OCI-LY7 (cell line): Measurements from ENCODE around the gene SOBP. TPM values are rescaled to one million over a fixed set of nuclear protein-coding genes. Genes with fewer than 3 reads are reported as not detected.

ENCODE experiments used
- BruUV-seq: library from RNA; stranded (reverse); fragments of 400-500 nt; replicated peaks from 2 replicates; lab custom pipeline; 2021; lab: Mats Ljungman, UMichigan
- CTCF ChIA-PET: fragments of 300-600 bp; sonication (Branson Sonifier 250); formaldehyde crosslinking; loops from one replicate; lab custom pipeline; 2022; ENCODE audit warnings: antibody characterized with exemption; ENCODE audit not compliant: unreplicated experiment; lab: Charles Lee
- POLR2A ChIA-PET: fragments of 300-600 bp; sonication (Branson Sonifier 250); formaldehyde crosslinking; loops from one replicate; lab custom pipeline; 2022; ENCODE audit warnings: antibody characterized with exemption; lab: Charles Lee
- DNase-seq: peaks from one replicate; pipeline ENCODE4 v3.0.0-alpha.2; 2015; ENCODE audit warnings: low spot score
- H2AFZ ChIP-seq: fragments of 200-600 bp; sonication (generic), shearing (Covaris generic); 2 replicates; pipeline ENCODE4 v1.6.1; 2014; ENCODE audit warnings: mild to moderate bottlenecking, antibody characterized with exemption, low read length, moderate library complexity
- H3K27ac ChIP-seq: fragments of 200-600 bp; sonication (generic); 2 replicates; pipeline ENCODE4 v1.5.1; 2014; ENCODE audit warnings: mixed run types, low read depth, mild to moderate bottlenecking, moderate library complexity, low read length, inconsistent platforms; ENCODE audit not compliant: poor library complexity, severe bottlenecking
- H3K36me3 ChIP-seq: fragments of 200-600 bp; sonication (generic); 2 replicates; pipeline ENCODE4 v1.6.1; 2014; ENCODE audit warnings: mild to moderate bottlenecking, antibody characterized with exemption, low read length, moderate library complexity, mixed read lengths; ENCODE audit not compliant: insufficient read depth
- H3K4me1 ChIP-seq: fragments of 200-600 bp; sonication (generic); 2 replicates; pipeline ENCODE4 v1.5.1; 2014; ENCODE audit warnings: mild to moderate bottlenecking, low read length; ENCODE audit not compliant: insufficient read depth, poor library complexity, severe bottlenecking
- H3K4me2 ChIP-seq: fragments of 200-600 bp; sonication (generic); 2 replicates; pipeline ENCODE4 v1.6.1; 2014; ENCODE audit warnings: mild to moderate bottlenecking, low read length
- H3K4me3 ChIP-seq: fragments of 200-600 bp; sonication (generic); 2 replicates; pipeline ENCODE4 v1.5.1; 2014; ENCODE audit warnings: mild to moderate bottlenecking, low read depth, low read length; ENCODE audit not compliant: poor library complexity, severe bottlenecking
- H3K79me2 ChIP-seq: fragments of 200-600 bp; sonication (generic); 2 replicates; pipeline ENCODE4 v1.6.1; 2016; ENCODE audit warnings: low read depth, mild to moderate bottlenecking, low read length, moderate library complexity, mixed read lengths; ENCODE audit not compliant: insufficient read depth
- H3K9me2 ChIP-seq: fragments of 200-600 bp; sonication (generic); 2 replicates; pipeline ENCODE4 v1.6.1; 2016; ENCODE audit warnings: mild to moderate bottlenecking, low read length, mixed read lengths; ENCODE audit not compliant: insufficient read depth
- H3K9me3 ChIP-seq: fragments of 200-600 bp; sonication (generic); 2 replicates; pipeline ENCODE4 v1.6.1; 2014; ENCODE audit warnings: mild to moderate bottlenecking, mixed run types, low read length, mixed read lengths
- H4K20me1 ChIP-seq: fragments of 200-600 bp; sonication (generic); 2 replicates; pipeline ENCODE4 v1.6.1; 2014; ENCODE audit warnings: mild to moderate bottlenecking, antibody characterized with exemption, low read length, moderate library complexity, mixed read lengths; ENCODE audit not compliant: insufficient read depth
- CTCF ChIP-seq: fragments of 200-600 bp; sonication (generic); conservative IDR thresholded peaks from 2 replicates; pipeline ENCODE4 v1.5.1; 2014; ENCODE audit warnings: mild to moderate bottlenecking, antibody characterized with exemption, low read length, moderate library complexity, mixed read lengths
- EZH2phosphoT487 ChIP-seq: fragments of 200-600 bp; sonication (generic); IDR thresholded peaks from 2 replicates; pipeline ENCODE4 v1.6.1; 2018; ENCODE audit warnings: low read depth, borderline replicate concordance, mild to moderate bottlenecking, mixed run types, antibody characterized with exemption, low read length, moderate library complexity, mixed read lengths
- intact Hi-C: fragments of 100-400 bp; cut with micrococcal nuclease; formaldehyde crosslinking; loops from one replicate; pipeline ENCODE4 v1.10.0; 2022; ENCODE audit not compliant: unreplicated experiment
- total RNA-seq, 2 experiments: library from RNA; depleted of rRNA in 1 of 2; stranded (reverse); fragments of >200 nt in 1 of 2; shearing (Covaris generic) in 1 of 2; gene quantifications; 2 replicates each; pipeline ENCODE4 v1.2.3, GENCODE V29; 2014 to 2022

Gene SOBP
- total RNA-seq, 2 experiments from 2014 or later: 21.5 to 29.4 TPM

GRCh38 chr6:107658920-107659865, 169.3 kb downstream of the SOBP start:
- H3K9me3 ChIP-seq: no peaks in the 10 kb centered on the region
- POLR2A ChIA-PET: interaction anchor here (0.5 to 8.0 kb wide), 12 partner anchors 12 to 1765 kb away, joined by 3 to 89 read pairs (median 4); no protein-coding TSS in a partner anchor
- peak overlapping the region; percentile 89 for H3K4me2 ChIP-seq
- BruUV-seq: no TSS peak
- H3K79me2 ChIP-seq: peaks cover 21% of the 10 kb centered on the region; the same call in 1 of the 2 replicates
- TF ChIP-seq EZH2phosphoT487 (no peak), CTCF (no peak; the same call in 1 of the 2 replicates)
- peak overlapping the region; percentile 98 for H3K27ac ChIP-seq
- peaks cover 24% of the 10 kb centered on the region for H3K36me3 ChIP-seq
- peak overlapping the region; percentile 20; the same call in 1 of the 2 replicates for H2AFZ ChIP-seq
- peak; percentile 67 for DNase-seq
- peak overlapping the region; percentile 74 for H3K4me3 ChIP-seq
- peaks cover 57% of the 10 kb centered on the region for H3K4me1 ChIP-seq
- no peaks in the 10 kb centered on the region for H4K20me1 ChIP-seq
- CTCF ChIA-PET: interaction anchor here (1.3 kb wide), 1 partner anchor 170 kb away, joined by 3 read pairs; no protein-coding TSS in a partner anchor
- intact Hi-C loops: loop anchor here (1.0 to 5.0 kb wide), 4 partner anchors 107 to 1147 kb away; no protein-coding TSS in a partner anchor
- no peaks in the 10 kb centered on the region for H3K9me2 ChIP-seq

DNA sequence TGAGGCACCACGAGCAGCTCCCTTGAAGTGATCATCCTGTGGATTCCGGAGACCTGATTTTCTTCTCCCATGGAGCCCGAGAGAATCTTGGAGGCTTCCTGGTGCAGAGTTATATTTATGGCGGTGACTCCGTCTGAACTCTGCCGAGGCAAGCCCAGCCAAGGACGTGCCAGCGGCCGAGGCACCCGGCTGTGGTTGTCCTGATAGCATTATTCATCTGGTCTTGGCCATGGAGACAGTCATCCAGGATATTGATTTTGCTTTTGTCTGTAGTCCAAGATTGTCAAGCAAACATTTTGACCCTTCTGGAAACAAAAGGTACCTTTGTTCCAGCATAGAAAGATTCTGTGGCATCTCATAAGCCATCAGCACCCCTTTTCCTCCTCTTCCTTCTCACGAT, 170.9 kb downstream of the SOBP start:
- intact Hi-C loops: no loop called here
- peak overlapping the region; percentile 89; the same call in 1 of the 2 replicates for H3K4me2 ChIP-seq
- ChIA-PET CTCF (no interaction called here), POLR2A (interaction anchor here (0.7 to 1.1 kb wide), 2 partner anchors 125 to 515 kb away, joined by 3 read pairs; no protein-coding TSS in a partner anchor)
- no peaks in the 10 kb centered on the region for H3K9me2 ChIP-seq
- H4K20me1 ChIP-seq: no peaks in the 10 kb centered on the region
- no peak overlapping the region for H3K27ac ChIP-seq
- no peaks in the 10 kb centered on the region for H3K9me3 ChIP-seq
- BruUV-seq: no TSS peak
- H3K4me1 ChIP-seq: peaks cover 40% of the 10 kb centered on the region
- TF ChIP-seq CTCF (no peak), EZH2phosphoT487 (no peak)
- no peak for DNase-seq
- H2AFZ ChIP-seq: no peak overlapping the region
- peaks cover 21% of the 10 kb centered on the region; the same call in 1 of the 2 replicates for H3K79me2 ChIP-seq
- H3K36me3 ChIP-seq: peaks cover 24% of the 10 kb centered on the region
- H3K4me3 ChIP-seq: no peak overlapping the region
